D341Med (cell line): ENCODE measurements around the gene MAGI3.
A peak's percentile ranks its signal among the peaks of the same experiment; 100 is the strongest.
"Not testable (repeated sequence)": the region's sequence is repeated elsewhere in the genome, so short reads cannot be mapped to it uniquely, and the experiment has no call there.

ENCODE experiments used
- DNase-seq: peaks from one replicate; pipeline ENCODE4 v3.0.0; 2012; ENCODE audit warnings: low spot score

The MAGI3 gene

DNA sequence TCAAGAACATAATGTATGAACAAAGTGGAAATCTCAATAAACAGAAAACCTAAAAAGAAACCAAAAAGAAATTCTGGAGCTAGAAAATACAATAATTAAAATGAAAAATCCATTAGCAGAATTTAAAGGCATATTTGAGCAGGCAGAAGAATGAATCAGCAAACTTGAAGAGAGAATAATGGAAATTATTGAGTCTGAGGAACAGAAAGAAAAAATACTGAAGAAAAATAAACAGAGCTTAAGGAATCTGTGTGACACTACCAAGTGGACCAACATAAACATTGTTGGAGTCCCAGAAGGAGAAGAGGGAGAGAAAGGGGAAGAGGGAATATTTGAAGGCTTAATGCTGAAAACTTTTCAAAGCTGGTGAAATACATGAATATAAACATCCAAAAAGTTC, 54.5 kb downstream of the MAGI3 start:
- DNase-seq, result no peak

DNA sequence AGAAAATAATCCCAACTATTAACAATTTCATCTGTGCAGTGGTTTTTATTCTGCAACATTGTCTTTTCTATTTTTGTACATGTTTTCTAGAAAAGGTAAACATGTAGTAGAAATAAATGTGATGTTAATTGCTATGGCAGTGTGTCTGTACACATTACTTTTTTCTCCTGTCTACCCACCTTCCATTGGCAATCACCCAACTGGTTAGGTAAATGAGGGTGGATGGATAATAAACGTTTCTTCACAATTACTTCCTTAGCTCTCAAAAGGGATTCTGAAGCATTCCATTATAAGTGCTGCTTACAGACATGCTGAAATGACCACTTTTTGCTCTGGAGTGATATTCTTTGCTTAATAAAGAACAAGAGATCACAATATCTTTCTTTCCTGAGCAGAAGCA, 61.4 kb downstream of the MAGI3 start:
- DNase-seq, result no peak

DNA sequence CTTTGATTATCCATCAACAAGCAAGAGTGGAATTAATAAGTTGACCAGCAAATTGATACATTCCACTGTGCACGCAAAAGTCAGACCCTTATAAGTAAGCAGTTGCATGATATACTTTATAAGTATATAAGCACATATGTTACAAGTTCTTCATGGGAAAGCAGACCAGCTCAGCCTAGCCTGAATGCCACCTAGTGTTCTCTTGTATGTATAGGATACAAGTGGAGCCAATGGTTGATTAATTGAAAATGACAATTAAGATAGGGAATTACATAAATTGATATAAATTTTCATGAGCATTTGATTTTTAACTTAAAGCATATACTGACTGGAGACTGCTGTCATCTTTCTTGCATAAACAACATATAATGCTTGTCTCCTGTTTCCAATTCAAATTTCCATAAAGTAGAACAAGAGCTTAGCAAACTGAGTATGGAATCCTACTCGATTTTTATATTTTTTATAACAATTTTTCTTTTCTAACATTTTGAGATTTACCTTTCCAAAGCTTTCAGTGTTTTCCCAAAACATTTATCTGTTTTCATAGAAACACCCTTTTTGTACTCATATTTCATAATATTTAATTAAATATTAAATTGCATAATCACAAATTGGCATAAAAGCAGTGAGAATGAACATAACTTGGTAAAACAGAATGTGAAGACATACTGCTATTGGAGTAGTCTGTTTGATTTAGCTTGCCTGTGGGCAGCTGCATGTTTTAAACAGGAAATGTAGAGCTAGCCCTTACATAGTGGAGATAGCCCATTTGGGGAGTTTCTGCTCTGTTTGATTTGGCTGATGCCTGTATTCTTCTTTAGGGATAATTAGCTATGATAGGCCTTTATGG, 62.8 kb downstream of the MAGI3 start:
- peak; percentile 42 for DNase-seq

DNA sequence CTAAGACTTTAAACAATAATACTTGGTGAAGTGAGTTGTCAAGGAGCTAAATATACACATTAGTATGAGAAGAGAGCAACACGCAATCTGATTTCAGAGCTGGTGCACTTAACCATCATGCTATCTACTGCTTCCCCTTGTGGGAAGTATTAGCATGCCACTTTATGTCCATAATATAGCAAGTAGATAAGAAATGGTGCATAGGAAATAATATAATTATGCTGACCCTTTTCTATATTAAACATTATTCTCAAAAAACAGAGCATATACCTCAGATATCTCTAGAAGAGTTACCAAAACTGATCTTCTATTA, 63.4 kb downstream of the MAGI3 start:
- no peak for DNase-seq

DNA sequence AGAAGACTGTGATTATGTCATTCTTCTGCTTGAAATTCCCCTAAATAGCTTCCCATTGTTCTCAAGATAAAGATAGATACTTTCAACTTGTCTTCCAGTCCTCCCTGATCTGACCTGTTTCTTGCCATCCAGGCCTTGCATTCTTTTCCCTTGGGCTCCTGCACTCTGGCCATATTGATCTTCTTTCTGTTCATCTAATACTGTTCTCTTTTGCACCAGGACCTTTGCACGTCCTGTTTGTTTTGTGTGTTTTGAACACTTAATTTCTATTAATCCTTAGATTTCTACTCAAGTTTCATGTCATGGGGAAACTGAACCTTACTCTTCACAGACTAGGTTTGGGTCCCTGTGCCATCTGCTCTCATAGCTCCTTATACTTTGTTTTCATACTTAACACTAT, 65.1 kb downstream of the MAGI3 start:
- DNase-seq, result no peak

DNA sequence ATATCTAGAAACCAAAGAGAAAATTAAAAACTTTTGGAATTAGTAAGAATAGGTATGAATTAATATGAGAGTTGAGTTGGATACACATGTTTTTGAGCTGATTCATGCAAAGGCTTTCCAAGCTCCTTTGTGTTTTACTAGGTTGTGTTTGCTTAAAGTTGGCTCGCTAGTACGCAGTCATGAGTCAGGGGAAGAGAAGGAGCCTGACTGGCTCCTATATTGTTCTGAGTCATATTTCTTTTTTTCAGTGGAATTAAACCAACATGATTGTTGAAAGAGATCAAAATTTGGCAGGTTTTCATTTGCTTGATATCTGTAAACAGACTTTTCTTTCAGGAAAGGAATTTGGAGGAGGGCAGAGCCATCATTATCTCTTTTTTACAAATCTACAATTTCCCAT, 66.7 kb downstream of the MAGI3 start:
- DNase-seq, result no peak

DNA sequence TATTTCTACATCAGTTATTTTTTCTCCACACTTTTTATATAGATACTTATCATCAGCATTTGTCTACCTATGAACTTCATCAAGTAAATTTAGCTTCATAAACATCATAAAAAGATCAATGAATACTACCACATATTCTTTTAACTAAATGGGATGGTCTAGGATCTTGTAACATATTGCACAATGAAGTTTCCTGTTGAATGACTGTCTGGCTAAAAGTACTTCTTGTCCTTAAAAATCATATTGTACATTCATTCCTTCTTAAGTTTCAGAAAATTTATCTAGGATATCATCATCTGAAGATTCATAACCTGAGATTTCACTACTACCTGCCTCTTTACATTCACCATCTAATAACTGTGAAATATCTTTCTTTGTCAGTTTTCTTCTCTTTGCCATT, 69.0 kb downstream of the MAGI3 start:
- no peak for DNase-seq

DNA sequence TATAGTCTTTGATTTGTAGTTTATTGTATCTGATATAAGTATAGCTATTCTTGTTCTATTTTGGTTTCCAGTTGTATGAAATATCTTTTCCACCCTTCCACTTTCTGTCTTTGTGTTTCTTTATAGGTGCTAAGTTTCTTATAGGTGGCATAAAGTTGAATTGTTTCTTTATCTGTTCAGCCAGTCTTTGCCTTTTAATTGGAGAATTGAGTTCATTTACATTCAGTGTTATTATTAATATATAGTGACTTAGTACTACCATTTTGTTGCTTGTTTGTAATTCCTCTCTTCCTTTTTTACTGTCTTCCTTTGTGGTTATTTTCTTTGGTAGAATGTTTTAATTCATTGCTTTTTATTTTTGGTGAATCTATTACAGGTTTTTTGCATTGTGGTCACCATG, 77.7 kb downstream of the MAGI3 start:
- DNase-seq, result no peak

DNA sequence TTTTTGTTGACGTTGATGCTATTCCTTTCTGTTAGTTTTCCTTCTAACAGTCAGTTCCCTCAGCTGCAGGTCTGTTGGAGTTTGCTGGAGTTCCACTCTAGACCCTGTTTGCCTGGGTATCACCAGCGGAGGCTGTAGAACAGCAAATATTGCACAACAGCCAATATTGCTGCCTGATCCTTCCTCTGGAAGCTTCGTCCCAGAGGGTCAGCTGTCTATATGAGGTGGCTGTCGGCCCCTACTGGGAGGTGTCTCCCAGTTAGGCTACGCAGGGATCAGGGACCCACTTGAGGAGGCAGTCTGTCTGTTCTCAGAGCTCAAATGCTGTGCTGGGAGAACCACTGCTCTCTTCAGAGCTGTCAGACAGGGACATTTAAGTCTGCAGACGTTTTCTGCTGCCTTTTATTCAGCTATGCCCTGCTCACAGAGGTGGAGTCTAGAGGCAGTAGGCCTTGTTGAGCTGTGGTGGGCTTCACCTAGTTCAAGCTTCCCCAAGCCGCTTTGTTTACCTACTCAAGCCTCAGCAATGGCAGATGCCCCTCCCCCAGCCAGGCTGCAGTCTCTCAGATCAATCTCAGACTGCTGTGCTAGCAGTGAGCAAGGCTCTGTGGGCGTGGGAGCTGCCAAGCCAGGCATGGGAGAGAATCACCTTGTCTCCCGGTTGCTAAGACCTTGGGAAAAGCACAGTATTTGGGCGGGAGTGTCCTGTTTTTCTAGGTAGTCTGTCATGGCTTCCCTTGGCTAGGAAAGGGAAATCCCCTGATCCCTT, 88.3 kb downstream of the MAGI3 start:
- DNase-seq, result not testable (repeated sequence)

DNA sequence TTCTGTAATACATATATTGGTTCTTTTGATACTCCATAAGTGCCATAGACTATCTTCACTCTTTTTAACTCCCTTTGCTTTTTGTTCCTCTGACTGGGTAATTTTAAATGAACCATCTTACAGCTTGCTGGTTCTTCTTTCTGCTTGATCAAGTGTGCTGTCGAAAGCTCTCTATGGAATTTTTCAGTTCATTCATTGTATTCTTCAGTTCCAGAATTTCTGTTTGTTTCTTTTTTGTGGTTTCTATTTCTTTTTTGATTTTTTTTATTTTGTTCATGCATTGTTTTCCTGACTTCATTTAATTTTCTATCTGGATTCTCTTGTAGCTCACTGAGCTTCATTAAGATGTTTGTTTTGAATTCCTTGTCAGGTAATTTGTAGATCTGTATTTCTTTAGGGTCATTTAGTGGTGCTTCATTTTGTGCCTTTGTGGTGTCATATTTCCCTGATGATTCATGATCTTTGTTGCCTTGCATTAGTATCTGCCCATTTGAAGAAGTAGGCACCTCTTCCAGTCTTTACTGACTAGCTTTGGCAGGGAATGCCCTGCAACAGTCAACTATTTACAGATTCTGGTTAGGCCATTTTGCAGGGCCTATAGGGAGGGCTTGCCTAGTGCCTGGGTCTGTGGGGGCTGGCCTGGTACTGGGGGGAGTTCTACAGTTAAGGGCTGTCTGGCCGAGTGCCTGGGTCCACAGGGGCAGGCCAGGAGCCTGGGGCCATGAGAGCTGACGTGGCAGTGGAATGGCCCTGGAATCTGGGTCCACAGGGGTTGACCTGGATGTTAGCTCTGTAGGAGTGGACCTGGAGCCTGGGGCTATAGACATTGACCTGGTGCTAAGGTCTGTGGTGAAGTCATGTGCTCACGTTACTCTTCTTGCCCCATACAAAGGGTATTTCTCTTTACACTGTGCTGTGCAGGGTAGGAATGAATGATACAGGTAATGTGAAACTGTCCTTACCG, 89.7 kb downstream of the MAGI3 start:
- DNase-seq, result no peak

DNA sequence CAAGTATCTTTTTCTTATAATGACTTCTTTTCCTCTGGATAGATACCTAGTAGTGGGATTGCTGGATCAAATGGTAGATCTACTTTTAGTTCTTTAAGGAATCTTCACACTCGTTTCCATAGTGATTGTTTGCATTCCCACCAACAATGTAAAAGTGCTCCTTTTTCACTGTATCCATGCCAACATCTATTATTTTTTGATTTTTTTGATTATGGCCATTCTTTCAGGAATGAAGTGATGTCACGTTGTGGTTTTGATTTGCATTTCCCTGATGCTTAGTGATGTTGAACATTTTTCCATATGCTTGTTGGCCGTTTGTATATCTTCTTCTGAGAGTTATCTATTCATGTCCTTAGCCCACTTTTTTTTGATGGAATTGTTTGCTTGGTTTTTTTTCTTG, 94.8 kb downstream of the MAGI3 start:
- DNase-seq, result not testable (repeated sequence)

DNA sequence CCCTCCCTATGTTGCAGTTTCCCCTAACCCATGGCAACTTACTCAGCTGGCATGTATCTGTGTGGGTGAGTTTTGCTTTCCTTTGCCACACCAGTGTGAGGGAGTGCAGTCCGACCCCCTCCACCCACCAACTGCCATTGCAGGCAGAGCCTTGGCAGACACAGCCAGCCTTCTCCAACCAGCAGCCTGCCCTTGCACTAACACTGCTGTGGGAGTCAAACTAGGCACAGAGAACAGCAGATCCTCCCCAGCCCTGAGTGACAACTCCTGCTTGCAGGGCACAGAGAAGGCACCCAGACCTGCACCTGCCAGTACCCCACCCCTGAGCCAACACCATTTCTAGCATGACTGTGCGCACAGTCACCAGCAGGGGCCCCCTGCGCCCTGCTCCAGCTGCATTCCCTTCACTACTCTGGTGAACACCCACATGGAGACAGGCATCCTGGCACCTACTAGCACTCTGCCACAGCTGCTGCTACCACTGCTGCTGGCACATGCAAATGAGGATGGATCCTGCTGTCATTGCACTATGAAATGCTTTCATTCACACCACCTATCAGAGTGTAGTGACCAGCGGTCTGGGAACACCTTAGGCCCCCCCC, 98.4 kb downstream of the MAGI3 start:
- peak; percentile 22 for DNase-seq

DNA sequence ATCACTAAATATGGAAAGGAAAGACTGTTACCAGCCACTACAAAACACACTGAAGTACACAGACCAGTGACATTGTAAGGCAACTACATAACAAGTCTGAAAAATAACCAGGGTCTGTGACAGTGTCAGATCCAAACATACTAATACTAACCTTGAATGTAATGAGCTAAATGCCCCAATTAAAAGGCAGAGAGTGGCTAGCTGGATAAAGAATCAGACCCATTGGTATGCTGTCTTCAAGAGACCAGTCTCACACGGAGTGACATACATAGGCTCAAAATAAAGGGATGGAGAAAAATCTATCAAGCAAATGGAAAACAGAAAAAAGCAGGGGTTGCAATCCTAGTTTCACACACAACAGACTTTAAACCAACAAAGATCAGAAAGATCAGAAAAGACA, 100.1 kb downstream of the MAGI3 start:
- no peak for DNase-seq

DNA sequence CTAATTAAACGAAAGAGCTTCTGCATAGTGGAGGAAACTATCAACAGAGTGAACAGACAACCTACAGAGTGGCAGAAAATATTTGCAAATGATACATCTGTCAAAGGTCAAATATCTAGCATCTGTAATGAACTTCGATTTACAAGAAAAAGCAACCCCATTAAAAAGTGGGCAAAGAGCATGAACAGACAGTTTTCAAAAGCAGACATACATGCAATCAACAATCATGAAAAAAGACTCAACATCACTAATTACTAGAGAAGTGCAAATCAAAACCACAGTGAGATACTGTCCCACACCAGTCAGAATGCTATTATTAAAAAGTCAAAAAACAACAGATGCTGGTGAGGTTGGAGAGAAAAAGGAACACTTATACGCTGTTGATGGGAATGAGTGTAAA, 103.2 kb downstream of the MAGI3 start:
- DNase-seq, result no peak

DNA sequence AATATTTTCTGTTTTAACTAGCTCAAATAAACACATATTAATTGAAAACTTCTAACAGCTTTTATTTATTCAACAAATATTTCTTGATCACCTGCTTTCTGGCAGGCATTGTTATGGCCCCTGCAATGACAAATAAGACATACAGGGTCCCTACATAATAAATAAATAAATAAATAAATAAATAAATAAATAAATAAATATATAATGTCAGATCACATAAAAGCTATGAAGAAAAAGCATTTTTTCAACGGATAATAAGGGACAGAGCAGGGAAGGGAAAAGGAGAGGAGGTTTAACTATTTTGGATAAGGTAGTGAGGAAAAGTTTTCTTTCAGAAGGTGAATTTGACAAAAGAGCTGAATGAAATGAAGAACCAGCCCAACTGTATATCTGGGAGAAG, 115.0 kb downstream of the MAGI3 start:
- no peak for DNase-seq

DNA sequence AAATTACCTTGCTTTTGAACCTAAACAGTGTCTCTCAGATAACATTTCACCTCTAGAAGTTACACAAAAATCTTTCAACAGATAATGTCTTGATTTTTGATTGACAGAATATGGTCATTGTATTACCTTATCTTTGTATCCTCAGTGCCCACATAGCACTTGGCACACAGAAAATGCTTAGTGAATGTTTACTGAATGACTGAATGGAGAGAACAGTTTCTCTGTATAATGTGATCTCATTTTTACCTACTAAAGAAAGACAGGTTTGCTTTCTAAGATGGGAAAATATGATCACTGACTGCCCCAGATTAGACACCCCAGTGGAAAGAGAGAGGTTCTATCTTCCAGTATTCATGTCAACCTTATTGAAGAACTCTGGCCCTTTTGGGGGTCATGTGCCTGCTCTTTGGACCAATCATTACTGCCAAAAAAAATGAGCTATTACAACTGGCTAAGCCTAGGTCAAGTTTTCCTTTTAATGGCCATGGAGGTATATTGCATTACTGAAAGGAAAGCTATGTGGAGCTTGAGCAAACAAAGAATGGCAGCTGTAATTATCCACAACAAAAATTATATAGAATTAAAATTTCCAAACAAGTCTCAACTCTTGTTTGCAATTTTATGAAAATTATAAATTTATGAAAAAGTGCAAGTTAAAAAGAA, 117.4 kb downstream of the MAGI3 start:
- DNase-seq, result no peak

DNA sequence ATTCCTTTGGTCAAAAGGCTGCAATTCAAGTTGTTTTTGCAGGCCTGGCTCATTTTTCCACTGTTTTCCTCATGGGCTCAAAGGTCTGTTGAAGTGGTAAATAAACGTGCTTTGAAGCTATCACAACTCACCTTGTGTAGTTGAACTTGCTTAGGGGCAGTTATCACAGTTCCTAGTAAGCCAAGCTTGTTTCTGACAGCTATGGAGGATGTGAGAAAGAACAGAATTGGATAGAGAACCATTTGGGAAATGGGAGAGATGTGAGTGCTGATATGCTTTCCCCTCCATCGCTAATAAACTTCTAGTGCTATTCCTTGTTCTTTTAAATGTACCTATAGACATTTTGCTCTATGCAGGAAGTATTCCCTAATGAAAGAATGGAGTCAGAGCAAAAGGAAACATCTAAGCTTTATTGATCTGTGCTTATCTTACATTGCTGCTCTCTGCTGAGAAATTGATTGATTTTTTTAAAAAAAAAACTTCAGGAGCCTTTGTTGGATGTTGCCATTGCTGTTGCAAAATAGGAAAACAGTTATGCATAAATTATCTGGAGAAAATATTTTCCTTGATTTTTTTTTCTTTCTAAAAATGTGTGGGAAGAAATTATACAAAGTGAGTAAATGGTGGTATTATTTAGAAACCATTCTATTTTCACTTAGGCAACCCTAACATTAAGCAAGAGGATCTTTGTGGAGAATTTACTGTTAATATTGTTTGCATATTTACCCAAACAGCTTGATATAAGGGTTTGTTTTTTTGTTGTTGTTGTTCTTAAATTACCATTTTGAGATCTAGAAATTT, 118.2 kb downstream of the MAGI3 start:
- DNase-seq, result no peak

DNA sequence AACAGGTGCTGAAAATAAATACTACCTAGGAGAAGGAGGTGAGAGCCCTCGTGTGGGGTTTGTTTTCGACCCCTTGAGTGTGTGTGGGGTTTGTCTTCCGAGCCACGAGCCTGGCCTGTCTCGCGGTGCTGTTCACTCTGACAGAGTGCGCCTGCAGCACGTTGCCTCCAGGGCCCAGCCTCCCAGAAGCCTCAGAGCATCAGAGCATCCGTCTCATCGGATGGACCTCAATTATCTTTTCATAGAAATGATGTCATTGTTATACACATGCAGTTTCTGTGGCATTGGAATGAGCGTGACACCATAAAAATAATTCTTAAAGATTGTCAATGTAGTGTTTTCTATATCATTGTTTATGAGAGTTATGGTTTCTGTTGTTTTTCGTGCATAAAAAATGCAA, 119.5 kb downstream of the MAGI3 start:
- DNase-seq, result not testable (repeated sequence)

DNA sequence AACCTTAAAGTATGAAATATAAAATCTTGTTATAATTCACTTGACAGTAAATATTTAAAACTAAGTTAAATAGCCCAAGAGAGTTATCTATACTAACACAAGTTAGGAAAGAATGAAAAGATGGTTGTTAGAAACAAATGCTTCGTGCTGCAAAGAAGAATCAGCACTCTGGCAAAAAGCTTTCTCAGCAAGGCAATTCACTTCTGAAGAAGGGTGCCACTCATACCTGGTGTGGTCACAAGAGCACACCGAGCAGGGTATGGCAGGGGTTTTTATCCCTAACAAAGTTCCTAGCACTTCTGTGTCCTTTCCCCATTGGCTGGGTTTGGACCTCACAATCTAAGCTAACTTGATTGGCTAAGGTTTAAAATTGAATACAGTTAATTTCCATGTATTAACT, 121.0 kb downstream of the MAGI3 start:
- no peak for DNase-seq

DNA sequence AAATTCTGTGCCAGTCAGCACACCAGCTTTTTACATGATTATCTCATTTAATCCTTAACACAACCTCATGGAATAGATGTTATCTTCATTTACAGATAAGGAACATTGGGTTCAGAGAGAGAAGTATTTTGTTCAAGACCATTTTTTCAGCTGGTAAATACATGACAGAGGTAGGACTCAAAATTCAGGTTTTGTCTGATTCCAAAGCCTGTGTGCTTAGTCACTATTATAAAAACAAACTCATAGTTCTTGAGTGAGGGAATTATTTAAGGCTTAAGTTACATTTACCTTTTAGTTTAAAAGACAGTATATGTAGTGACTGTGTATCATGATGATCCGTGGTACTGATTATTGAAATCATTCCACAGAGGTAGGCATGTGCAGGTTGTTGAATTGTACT, 125.2 kb downstream of the MAGI3 start:
- no peak for DNase-seq

DNA sequence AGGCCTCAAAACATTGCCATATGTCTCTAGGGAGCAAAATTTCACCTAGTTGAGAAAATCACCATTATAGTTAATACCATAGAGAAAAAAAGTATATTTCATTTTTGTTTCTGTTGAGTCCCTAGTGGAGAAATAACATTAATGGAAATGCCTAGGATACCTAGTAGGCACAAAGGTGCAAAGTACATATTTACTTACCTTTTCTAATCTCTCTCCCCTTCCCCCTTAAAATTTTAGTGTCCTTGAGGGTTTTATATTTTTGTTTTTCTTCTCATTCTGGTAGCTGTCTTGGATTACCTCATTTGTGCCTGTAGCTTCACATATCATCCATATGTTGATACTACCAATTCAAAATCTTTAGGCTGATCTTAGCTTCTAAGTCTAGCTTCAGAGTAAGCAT, 127.0 kb downstream of the MAGI3 start:
- no peak for DNase-seq
